NT2/D1 (cell line): Measurements from ENCODE around the gene ATXN1.

Experiments used
- YY1 ChIP-seq: IDR thresholded peaks from 2 replicates; pipeline ENCODE4 v1.6.1; 2011; ENCODE audit not compliant: insufficient read length, insufficient read depth
- ZNF274 ChIP-seq: IDR thresholded peaks from 2 replicates; pipeline ENCODE4 v1.6.1; 2011; ENCODE audit warnings: mild to moderate bottlenecking, low read depth, low read length

- TF ChIP-seq ZNF274 (no peak), YY1 (no peak)
Measured at GRCh38 chr6:16431106-16431505, 330.2 kb downstream of the ATXN1 start.
